Bronchial epithelial cell (primary cell): ENCODE data around the gene AP2A1. TPM values are rescaled to one million over a fixed set of nuclear protein-coding genes. Genes with fewer than 3 reads are reported as not detected.

Experiments
- DNase-seq: peaks from one replicate; pipeline ENCODE4 v3.0.0-alpha.2; 2010; ENCODE audit warnings: low read depth
- FAIRE-seq: peaks from 2 replicates; lab custom pipeline; 2011; peaks lifted over from hg19 to GRCh38; lab: Jason Lieb, UNC
- H3K27me3 ChIP-seq: 2 replicates; pipeline ENCODE4 v1.5.1; 2011; ENCODE audit warnings: low read length; ENCODE audit not compliant: control insufficient read depth, insufficient read depth
- H3K36me3 ChIP-seq: 2 replicates; pipeline ENCODE4 v1.5.1; 2011; ENCODE audit warnings: low read length; ENCODE audit not compliant: control insufficient read depth, insufficient read depth
- H3K4me3 ChIP-seq: 2 replicates; pipeline ENCODE4 v1.5.1; 2011; ENCODE audit warnings: mild to moderate bottlenecking, low read depth, low read length, control low read depth
- total RNA-seq: library from RNA; depleted of rRNA; stranded (reverse); fragments of >200 nt; gene quantifications from 2 replicates; pipeline ENCODE4 v1.2.1, GENCODE V29; 2014
- TF ChIP-seq, protein P1 (sequence below): IDR thresholded peaks from 2 replicates; pipeline ENCODE4 v1.5.1; 2011; ENCODE audit warnings: mild to moderate bottlenecking, moderate library complexity, low read length, control low read depth, inconsistent platforms; ENCODE audit not compliant: insufficient read depth, severe bottlenecking

The AP2A1 gene
- total RNA-seq, 1 donor from 2014 or later: 25.5 TPM

- TF ChIP-seq, protein P1, sequence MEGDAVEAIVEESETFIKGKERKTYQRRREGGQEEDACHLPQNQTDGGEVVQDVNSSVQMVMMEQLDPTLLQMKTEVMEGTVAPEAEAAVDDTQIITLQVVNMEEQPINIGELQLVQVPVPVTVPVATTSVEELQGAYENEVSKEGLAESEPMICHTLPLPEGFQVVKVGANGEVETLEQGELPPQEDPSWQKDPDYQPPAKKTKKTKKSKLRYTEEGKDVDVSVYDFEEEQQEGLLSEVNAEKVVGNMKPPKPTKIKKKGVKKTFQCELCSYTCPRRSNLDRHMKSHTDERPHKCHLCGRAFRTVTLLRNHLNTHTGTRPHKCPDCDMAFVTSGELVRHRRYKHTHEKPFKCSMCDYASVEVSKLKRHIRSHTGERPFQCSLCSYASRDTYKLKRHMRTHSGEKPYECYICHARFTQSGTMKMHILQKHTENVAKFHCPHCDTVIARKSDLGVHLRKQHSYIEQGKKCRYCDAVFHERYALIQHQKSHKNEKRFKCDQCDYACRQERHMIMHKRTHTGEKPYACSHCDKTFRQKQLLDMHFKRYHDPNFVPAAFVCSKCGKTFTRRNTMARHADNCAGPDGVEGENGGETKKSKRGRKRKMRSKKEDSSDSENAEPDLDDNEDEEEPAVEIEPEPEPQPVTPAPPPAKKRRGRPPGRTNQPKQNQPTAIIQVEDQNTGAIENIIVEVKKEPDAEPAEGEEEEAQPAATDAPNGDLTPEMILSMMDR: no peak
- no peak for DNase-seq
- Histone ChIP-seq H3K4me3 (no peak overlapping the region), H3K27me3 (no peaks in the 10 kb centered on the region), H3K36me3 (peaks cover 3% of the 10 kb centered on the region)
- no peak for FAIRE-seq
Measured at GRCh38 chr19:49772850-49773432, 6.1 kb downstream of the AP2A1 start.

GRCh38 chr19:49773663-49774350, 7.0 kb downstream of the AP2A1 start:
- no peaks in the 10 kb centered on the region for H3K27me3 ChIP-seq
- no peak for DNase-seq
- no peak overlapping the region for H3K4me3 ChIP-seq
- TF ChIP-seq, protein P1: no peak
- peaks cover 3% of the 10 kb centered on the region for H3K36me3 ChIP-seq
- no peak for FAIRE-seq

DNA sequence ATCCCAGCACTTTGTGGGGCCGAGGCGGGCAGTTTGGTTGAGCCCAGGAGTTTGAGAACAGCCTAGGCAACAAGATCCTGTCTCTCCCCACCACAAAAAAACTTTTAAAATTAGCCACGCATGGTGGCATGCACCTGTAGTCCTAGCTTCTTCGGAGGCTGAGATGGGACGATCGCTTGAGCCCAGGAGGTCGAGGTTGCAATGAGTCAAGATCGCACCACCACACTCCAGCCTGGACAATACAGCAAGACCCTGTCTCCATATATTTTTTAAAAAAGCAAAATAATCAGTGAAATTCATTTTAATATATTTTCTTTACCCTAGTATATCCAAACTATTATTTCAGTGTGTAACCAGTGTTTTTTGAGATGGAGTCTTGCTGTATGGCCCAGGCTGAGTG, 8.2 kb downstream of the AP2A1 start:
- Histone ChIP-seq H3K4me3 (no peak overlapping the region), H3K27me3 (no peaks in the 10 kb centered on the region), H3K36me3 (peaks cover 3% of the 10 kb centered on the region)
- DNase-seq (no peak), FAIRE-seq (no peak)
- TF ChIP-seq, protein P1: no peak

DNA sequence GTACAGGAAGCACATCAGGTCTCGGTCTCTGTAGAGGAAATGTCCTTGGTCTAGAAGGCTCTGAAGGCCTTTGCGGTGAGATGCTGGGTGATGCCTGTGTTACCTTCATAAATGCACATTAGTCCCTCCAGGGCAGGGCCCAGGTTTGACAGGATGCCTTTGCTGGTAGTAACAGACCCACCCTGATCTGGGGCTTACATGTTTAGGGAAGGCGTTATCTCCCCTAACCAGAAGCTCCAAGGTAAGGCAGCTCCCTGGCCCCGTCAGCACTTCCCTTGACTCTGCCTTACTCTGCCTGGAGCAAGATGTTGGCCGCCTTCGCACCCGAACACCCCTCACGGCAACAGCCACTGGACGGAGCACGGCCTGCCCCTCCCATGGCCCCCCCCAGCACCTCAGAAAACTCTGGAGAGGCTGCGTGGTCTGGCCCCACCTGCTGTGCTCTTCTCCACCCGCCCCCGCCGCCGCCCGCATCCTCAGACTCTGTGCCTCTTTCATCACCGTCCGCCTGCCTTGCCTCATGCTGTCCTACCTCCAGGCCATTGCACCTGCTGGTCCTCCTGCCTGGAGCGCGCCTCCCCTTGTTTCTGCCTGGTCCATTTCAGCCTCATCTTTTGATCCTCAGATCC, 9.1 kb downstream of the AP2A1 start:
- no peak overlapping the region for H3K4me3 ChIP-seq
- H3K27me3 ChIP-seq: no peaks in the 10 kb centered on the region
- FAIRE-seq (no peak), DNase-seq (no peak)
- H3K36me3 ChIP-seq: peaks cover 5% of the 10 kb centered on the region
- TF ChIP-seq, protein P1: no peak

- TF ChIP-seq, protein P1: no peak
- H3K36me3 ChIP-seq: peaks cover 5% of the 10 kb centered on the region
- no peaks in the 10 kb centered on the region for H3K27me3 ChIP-seq
- DNase-seq (no peak), FAIRE-seq (no peak)
- no peak overlapping the region for H3K4me3 ChIP-seq
Measured at GRCh38 chr19:49776371-49776764, 9.6 kb downstream of the AP2A1 start.
